GM18907 (cell line): Measurements from ENCODE around the gene ADCY1.

Source experiments
- ATAC-seq: cut with Tn5 transposase; IDR thresholded peaks from one replicate; pipeline ENCODE4 v1.9.1; 2021; ENCODE audit warnings: mild to moderate bottlenecking, moderate library complexity; ENCODE audit not compliant: unreplicated experiment

Gene ADCY1

DNA sequence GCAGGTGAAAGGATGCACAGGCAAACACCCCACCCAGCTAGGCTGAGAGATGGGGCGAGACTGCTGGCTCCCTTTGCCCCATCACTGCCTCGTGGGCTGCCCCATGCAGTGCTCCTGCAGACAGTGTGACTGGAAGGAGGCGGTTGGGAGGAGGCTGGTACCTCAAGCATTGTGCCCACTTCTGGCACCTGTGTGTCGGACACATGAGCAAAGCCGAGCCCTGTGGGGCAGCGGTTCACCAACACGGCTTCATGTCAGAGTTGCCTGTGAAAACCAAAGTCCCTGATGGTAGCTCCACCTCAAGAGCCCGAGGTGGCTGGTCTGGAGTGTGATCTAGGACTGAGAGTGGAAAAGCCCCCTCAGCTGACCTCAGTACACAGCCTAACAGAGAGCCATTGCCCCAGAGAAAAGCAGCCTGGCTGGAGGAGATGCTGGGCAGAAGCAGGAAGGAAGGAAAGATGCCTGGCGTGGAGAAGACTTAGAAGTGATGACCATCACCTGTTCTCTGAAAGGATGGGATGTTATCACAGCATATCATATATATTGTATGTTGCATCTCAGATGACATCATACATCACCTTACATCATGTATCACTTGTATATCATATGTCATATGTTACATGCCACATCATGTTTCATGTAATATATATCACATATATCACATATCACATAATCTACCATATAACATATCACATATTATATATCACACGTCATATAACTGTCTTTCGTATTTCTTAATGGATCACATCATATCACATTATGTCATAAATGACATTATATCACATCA lies 75.6 kb downstream of the ADCY1 start:
- no peak for ATAC-seq

GRCh38 chr7:45650404-45651394 lies 76.5 kb downstream of the ADCY1 start:
- no peak for ATAC-seq

DNA sequence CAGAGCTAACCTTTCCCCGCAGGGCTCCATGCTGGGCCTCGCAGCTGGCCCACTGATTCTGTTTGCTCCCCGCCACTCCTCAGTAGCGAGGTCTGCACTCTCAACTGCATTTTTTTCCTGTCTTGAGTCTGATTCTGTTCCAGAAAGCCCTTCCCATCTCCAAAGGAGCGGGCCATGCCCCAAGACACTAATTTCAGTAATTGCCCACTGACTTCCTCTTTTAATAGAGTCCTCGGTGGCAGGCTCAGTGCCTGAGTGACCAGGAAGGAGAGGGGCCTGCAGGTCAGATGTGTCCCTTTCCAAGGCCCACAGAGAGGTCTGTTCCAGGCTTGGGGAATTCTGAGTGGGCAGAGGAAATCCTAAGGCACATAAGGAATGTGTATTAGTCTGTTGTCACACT lies 77.4 kb downstream of the ADCY1 start:
- ATAC-seq: no peak

GRCh38 chr7:45652630-45653029 lies 78.5 kb downstream of the ADCY1 start:
- no peak for ATAC-seq

GRCh38 chr7:45653209-45653907 lies 79.2 kb downstream of the ADCY1 start:
- ATAC-seq: no peak

DNA sequence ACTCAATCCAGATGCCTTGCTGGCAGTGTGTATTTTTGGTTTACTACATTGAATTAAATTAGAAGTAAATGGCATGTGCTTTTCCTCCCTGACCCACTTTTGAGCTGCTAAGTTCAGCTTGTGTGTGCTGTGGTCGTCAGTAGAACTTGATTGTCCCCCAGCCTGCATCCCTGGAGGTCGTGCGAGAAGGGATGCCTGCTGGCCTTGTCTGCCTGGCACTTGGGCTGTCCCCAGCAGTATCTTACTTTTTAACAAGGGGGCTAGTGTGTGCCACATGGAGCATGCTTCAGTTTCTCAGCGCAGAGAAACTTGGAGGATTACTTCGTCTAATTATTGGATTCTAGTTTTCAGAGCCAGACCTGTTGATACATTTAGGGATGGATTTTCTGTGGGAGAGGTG lies 80.2 kb downstream of the ADCY1 start:
- no peak for ATAC-seq

GRCh38 chr7:45655539-45655938 lies 81.4 kb downstream of the ADCY1 start:
- no peak for ATAC-seq

GRCh38 chr7:45656431-45656830 lies 82.3 kb downstream of the ADCY1 start:
- no peak for ATAC-seq

- ATAC-seq: no peak
Observed at GRCh38 chr7:45657136-45657889, 83.1 kb downstream of the ADCY1 start.

- ATAC-seq: no peak
Observed at GRCh38 chr7:45657890-45658715, 83.9 kb downstream of the ADCY1 start.

DNA sequence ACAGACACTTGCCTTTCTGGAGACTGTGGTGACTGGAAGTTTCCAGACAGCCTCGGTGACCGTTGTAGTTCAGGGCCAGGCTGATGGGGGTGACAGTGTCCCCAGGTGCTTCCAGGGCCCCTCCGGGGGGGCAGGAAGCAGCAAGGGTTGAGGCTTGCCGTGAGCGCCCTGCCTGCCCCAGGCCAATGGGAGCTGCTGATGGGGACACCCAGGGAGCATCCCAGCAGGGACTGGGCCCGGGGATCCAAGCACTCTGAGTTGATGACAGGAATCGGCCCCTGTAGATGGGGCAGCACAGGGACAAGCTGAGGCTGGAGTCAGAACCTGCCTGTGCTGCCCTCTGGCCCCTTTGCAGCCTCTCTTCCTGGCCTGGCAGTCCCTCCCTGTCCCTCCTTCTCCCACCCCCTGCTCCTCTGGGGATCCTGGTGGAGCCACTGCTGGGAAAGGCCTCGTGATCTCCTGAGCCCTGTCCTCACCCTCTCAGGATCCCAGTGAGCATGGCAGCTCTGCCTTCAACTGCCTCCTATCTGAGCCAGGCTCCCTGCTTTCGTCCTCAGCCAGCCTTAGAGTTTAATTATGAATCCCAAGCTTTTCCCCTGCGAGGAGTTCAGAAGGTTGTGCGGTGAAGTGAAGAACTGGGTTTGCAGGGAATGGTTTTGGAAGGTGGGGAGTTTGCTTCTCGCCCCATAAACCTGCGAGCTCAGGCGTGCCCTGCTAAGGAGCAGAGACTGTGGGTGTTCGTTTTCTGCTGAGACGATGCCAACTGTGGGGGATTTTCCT lies 84.7 kb downstream of the ADCY1 start:
- no peak for ATAC-seq

- ATAC-seq: no peak
Observed at GRCh38 chr7:45659496-45660139, 85.5 kb downstream of the ADCY1 start.

- no peak for ATAC-seq
Observed at GRCh38 chr7:45660201-45660900, 86.2 kb downstream of the ADCY1 start.

DNA sequence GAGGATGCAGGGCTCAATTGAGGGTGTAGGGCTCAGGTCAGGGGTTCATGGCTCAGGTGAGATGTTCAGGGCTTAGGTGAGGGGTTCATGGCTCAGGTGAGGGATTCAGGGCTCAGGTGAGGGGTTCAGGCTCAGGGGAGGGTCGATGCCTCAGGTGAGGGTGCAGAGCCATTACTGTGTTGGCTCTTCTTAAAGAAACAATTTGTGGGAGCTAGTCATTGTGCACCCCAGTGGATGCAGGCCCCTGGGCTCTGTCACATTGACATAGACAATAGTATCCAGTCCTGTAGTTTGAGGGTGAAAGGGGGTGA lies 86.7 kb downstream of the ADCY1 start:
- no peak for ATAC-seq

- ATAC-seq: no peak
Observed at GRCh38 chr7:45661302-45661995, 87.3 kb downstream of the ADCY1 start.

DNA sequence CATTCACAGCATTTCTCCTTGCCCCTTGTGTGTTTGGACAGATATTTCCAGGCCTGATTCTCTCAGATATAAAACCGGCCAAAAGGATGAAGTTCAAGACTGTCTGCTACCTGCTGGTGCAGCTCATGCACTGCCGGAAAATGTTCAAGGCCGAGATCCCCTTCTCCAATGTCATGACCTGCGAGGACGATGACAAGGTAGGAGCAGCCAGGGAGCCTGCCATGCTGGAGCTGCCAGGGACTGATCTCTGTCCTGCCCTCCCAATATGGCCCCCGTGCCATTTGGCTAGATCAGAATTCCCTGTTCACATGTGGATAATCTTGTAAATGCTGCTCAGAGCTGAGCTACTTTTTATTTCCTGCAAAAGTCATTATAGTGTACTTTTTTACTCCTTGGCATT lies 87.8 kb downstream of the ADCY1 start:
- no peak for ATAC-seq

GRCh38 chr7:45662540-45663166 lies 88.5 kb downstream of the ADCY1 start:
- ATAC-seq: no peak
